Measurements from ENCODE around the gene HRH1. TPM values are rescaled to one million over a fixed set of nuclear protein-coding genes. Genes with fewer than 3 reads are reported as not detected.

Gene HRH1
- total and polyA plus RNA-seq, 2 of the 13 experiments (the other 11 are each of a cell fraction or from before 2014, with no cell fraction given), result not detected

GRCh38 chr3:11271986-11272904 lies 118.0 kb downstream of the HRH1 start, which contains the start of gene ATG7 (continued):
- TF ChIP-seq THAP9 (CRISPR knock-in tag; IDR thresholded peaks at IDR 0.05; ENCODE audit: borderline replicate concordance) (peak; percentile 91), ZNF709 (CRISPR knock-in tag; IDR thresholded peaks at IDR 0.05) (peak; percentile 45; the same call in 1 of the 2 replicates), DMAP1 (CRISPR knock-in tag; IDR thresholded peaks at IDR 0.05) (peak; percentile 76; the same call in 1 of the 2 replicates), PATZ1 (CRISPR knock-in tag; IDR thresholded peaks at IDR 0.05) (peak; percentile 86), ZNF574 (CRISPR knock-in tag; IDR thresholded peaks at IDR 0.05) (peak; percentile 90), ZNF83 (CRISPR knock-in tag; IDR thresholded peaks at IDR 0.05; ENCODE audit: borderline replicate concordance) (peak; percentile 80; the same call in 1 of the 2 replicates), THRA (CRISPR knock-in tag; IDR thresholded peaks at IDR 0.05; ENCODE audit: borderline replicate concordance) (0 out of 2 replicates have a peak, but pooled peaks have one; percentile 36), ZNF235 (CRISPR knock-in tag; IDR thresholded peaks at IDR 0.05; ENCODE audit: borderline replicate concordance) (peak; percentile 61; the same call in 1 of the 2 replicates), POGZ (CRISPR knock-in tag; IDR thresholded peaks at IDR 0.05) (peak; percentile 97), ZNF614 (CRISPR knock-in tag; IDR thresholded peaks at IDR 0.05; ENCODE audit: borderline replicate concordance) (peak; percentile 48; the same call in 1 of the 2 replicates), BHLHE40 (IDR thresholded peaks at IDR 0.05; ENCODE audit: low read length) (peak; percentile 63; the same call in 1 of the 2 replicates), TBX3 (IDR thresholded peaks at IDR 0.05; ENCODE audit: borderline replicate concordance) (peak; percentile 74; the same call in 1 of the 2 replicates), ZNF792 (CRISPR knock-in tag; IDR thresholded peaks at IDR 0.05) (peak; percentile 40; the same call in 1 of the 2 replicates), ZBTB8A (CRISPR knock-in tag; IDR thresholded peaks at IDR 0.05; ENCODE audit: borderline replicate concordance, low read depth) (no peak), ERF (CRISPR knock-in tag; IDR thresholded peaks at IDR 0.05) (peak; percentile 51; the same call in 1 of the 2 replicates), PPARG (CRISPR knock-in tag; conservative IDR thresholded peaks at IDR 0.05) (0 out of 2 replicates have a peak, but pooled peaks have one; percentile 21), YEATS2 (CRISPR knock-in tag; IDR thresholded peaks at IDR 0.05; ENCODE audit: borderline replicate concordance) (peak; percentile 94), ZBTB7B (CRISPR knock-in tag; IDR thresholded peaks at IDR 0.05) (peak; percentile 60; the same call in 1 of the 2 replicates), NFKB2 (CRISPR knock-in tag; IDR thresholded peaks at IDR 0.05; ENCODE audit: borderline replicate concordance) (peak; percentile 89; the same call in 1 of the 2 replicates)
